Activated T-helper 2 cell treated with anti-CD3 and anti-CD28 coated beads, Interferon-gamma antibody, Interleukin-2, Interleukin-4, amounts not matched to agents 10 μg/mL and 5 μg/mL and 100 μg/mL, durations not matched to agents 14 hours and 24 hours and 36 hours (primary cell): ENCODE data around the gene TRAPPC12. TPM values are rescaled to one million over a fixed set of nuclear protein-coding genes. Genes with fewer than 3 reads are reported as not detected.
"Not testable (repeated sequence)": the region's sequence is repeated elsewhere in the genome, so short reads cannot be mapped to it uniquely, and the experiment has no call there.

Experiments
- DNase-seq: peaks from one replicate; pipeline ENCODE4 v3.0.0; 2021; ENCODE audit warnings: low spot score
- H3K27ac Mint-ChIP-seq: one replicate; pipeline ENCODE4 v1.8.0; 2021; ENCODE audit warnings: mixed read lengths
- H3K27me3 Mint-ChIP-seq: one replicate; pipeline ENCODE4 v1.8.0; 2021; ENCODE audit warnings: low read depth, mixed read lengths
- H3K36me3 Mint-ChIP-seq: one replicate; pipeline ENCODE4 v1.8.0; 2021; ENCODE audit warnings: low read depth, mixed read lengths
- H3K4me1 Mint-ChIP-seq: one replicate; pipeline ENCODE4 v1.8.0; 2021; ENCODE audit warnings: low read depth, mixed read lengths
- H3K4me3 Mint-ChIP-seq: one replicate; pipeline ENCODE4 v1.8.0; 2021; ENCODE audit warnings: low read depth, mild to moderate bottlenecking, moderate library complexity, mixed read lengths
- H3K9me3 Mint-ChIP-seq: one replicate; pipeline ENCODE4 v1.8.0; 2021; ENCODE audit warnings: mixed read lengths
- intact Hi-C: fragments of 100-400 bp; cut with micrococcal nuclease; formaldehyde crosslinking; loops from one replicate; pipeline ENCODE4 v1.15.1; 2023
- total RNA-seq: library from RNA; stranded (reverse); gene quantifications from 2 replicates; pipeline ENCODE4 v1.2.3, GENCODE V29; 2022

Gene TRAPPC12
- total RNA-seq, 1 donor from 2014 or later: 84.6 TPM

DNA sequence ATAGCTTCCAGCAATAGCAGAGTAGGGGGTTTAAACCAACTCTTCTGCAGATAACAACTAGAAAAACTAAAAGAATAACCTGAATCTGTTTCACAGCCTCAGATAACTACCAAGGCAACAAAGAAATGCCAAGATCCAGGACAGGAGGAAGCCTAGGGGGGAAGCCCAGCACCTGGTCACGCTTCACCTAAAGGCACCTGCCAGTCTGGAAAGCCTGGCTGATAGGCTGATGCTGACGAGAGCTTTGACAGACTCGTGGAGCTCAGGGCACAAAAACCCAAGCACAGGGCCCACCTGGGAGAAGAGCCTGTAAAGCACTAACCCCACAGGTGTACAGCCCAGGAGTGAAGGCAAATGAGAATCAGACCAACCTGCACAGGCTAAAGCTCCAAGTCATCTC lies 24.5 kb upstream of the TRAPPC12 start:
- intact Hi-C loops: no loop called here
- Mint-ChIP-seq H3K27me3 (no peaks in the 10 kb centered on the region), H3K9me3 (peaks cover 28% of the 10 kb centered on the region), H3K36me3 (peaks cover 50% of the 10 kb centered on the region), H3K27ac (no peak overlapping the region), H3K4me1 (peaks cover 4% of the 10 kb centered on the region), H3K4me3 (no peak overlapping the region)
- no peak for DNase-seq

DNA sequence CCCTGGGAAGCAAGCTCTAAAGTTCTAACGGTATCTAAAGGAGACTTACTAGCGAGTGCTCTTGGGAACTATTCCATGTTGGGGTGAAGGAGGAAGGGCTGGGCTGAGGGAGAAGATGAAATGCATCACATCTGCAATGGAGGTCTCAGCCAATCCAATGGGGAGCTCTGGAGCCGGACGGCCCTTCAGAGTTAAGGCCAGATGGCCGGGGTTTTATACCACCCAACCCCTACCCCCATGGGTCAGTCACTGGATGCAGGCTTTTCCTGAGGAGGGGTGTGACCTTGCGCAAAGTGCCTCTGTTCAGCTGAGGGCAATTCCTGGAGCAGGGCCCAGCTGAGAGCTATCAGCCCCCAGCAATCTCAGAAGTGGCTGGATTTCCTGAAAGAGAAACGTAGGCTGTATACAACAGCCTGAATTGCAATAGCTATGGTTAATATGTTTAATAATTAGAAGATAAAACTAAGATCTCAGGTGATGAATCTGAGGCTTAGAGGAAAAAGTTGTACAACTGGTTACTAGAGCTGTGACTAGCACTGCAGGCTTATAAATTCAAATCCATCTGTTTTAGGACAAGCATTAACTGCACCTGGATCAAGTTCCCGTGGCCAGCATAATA lies 23.4 kb upstream of the TRAPPC12 start:
- Mint-ChIP-seq H3K36me3 (peaks cover 39% of the 10 kb centered on the region), H3K27me3 (no peaks in the 10 kb centered on the region), H3K27ac (no peak overlapping the region), H3K4me3 (no peak overlapping the region), H3K9me3 (peaks cover 20% of the 10 kb centered on the region), H3K4me1 (peaks cover 4% of the 10 kb centered on the region)
- intact Hi-C loops: no loop called here
- no peak for DNase-seq

DNA sequence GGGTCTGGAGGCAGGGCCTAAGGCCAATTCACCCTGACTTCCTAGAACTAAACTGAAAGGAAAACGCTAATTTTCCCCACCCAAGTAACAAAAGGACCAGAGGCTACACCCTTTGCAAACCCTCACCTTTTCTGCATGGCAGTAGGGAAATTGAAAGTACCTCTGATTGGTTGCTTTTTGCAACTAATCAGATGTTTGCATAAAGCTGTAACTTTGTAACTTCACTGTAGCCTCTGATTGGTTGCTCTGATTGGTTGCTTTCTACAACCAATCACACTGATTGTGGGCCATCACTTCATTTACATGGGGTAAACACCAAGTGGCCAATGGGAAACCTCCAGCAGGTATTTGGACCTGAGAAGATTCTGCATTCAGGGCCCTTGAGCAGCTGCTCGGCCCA lies 22.7 kb upstream of the TRAPPC12 start:
- Mint-ChIP-seq H3K9me3 (peaks cover 14% of the 10 kb centered on the region), H3K27me3 (no peaks in the 10 kb centered on the region), H3K4me1 (peaks cover 4% of the 10 kb centered on the region), H3K4me3 (no peak overlapping the region), H3K27ac (no peak overlapping the region), H3K36me3 (peaks cover 32% of the 10 kb centered on the region)
- intact Hi-C loops: no loop called here
- no peak for DNase-seq

DNA sequence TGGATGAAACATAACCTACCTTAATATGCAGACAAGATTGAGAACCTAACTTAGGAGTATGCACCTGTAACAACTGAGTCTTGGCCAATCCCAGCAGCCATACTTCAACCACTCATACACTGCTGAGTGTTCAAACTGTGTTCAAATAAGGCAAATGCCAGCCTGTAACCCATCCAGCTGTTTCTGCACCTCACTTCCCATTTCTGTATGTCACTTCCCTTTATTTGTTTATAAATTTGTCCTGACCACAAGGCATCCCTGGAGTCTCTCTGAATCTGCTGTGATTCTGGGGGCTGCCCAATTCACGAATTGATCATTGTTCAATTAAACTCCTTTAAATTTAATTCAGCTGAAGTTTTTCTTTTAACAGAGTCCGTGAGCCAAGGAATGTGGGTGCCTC lies 22.0 kb upstream of the TRAPPC12 start:
- H3K27me3 Mint-ChIP-seq, H3K27ac Mint-ChIP-seq, intact Hi-C loops, H3K4me1 Mint-ChIP-seq, DNase-seq, H3K4me3 Mint-ChIP-seq: not testable (repeated sequence)
- Mint-ChIP-seq H3K36me3 (peaks cover 27% of the 10 kb centered on the region), H3K9me3 (peaks cover 11% of the 10 kb centered on the region)

DNA sequence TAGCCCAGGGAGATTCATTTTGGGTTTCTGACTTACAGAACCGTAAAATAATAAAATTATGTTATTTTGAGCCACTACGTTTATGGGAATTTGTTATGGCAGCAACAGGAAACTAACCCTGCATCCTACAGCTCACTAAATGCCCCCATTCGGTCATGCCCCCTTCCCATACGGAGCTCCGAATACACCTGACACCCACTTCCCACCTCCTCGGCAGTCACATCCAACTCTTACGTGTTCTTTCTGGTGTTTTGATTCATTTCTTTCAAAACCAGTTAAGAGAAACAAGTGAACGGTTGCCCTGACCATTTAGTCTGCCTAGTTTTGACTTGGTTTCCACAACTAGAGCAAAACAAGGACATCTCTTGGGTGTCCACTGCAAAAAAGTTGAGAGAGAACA lies 21.6 kb upstream of the TRAPPC12 start:
- DNase-seq: no peak
- intact Hi-C loops: no loop called here
- no peaks in the 10 kb centered on the region for H3K27me3 Mint-ChIP-seq
- H3K27ac Mint-ChIP-seq: no peak overlapping the region
- peaks cover 9% of the 10 kb centered on the region for H3K4me1 Mint-ChIP-seq
- H3K9me3 Mint-ChIP-seq: peaks cover 9% of the 10 kb centered on the region
- peaks cover 22% of the 10 kb centered on the region for H3K36me3 Mint-ChIP-seq
- H3K4me3 Mint-ChIP-seq: no peak overlapping the region

DNA sequence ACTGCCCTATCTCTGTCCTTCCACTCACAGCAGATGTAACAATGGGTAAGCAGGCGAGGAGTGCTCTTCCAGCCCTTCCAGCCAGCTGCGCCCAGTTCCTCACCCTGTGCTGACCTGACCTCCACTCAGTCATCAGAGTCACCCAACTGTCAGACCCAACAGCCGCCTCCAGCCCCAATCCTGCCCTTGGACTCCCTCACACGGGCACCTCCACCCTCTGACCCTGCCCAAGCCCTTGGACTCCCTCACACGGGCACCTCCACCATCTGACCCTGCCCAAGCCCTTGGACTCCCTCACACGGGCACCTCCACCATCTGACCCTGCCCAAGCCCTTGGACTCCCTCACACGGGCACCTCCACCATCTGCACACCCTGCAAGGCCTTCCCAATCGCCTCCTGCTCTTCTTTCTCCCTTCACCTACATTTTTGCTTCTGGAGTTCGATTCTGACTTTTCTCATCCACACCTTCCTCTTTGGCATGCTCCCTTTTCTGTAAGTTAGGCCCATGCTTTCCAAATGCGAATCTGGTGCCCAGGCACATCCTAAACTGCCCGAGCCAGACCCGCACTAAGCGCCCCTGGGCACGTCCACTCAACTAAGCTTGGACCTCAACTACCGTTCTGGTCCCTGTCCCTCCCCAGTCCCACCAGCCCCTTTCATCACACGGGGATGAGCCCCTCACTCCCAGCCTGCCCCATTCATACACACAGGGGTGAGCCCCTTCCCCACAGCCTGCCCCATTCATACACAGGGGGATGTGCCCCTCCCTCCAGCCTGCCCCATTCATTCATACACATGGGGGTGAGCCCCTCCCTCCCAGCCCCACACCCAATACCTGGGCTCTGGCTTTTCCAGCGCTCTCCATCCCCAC lies 17.7 kb upstream of the TRAPPC12 start:
- H3K9me3 Mint-ChIP-seq: no peaks in the 10 kb centered on the region
- no peak overlapping the region for H3K4me3 Mint-ChIP-seq
- no peaks in the 10 kb centered on the region for H3K27me3 Mint-ChIP-seq
- H3K36me3 Mint-ChIP-seq: peaks cover 4% of the 10 kb centered on the region
- no peak overlapping the region for H3K27ac Mint-ChIP-seq
- intact Hi-C loops: no loop called here
- H3K4me1 Mint-ChIP-seq: peaks cover 14% of the 10 kb centered on the region
- DNase-seq: no peak

GRCh38 chr2:3365219-3365618 lies 14.3 kb upstream of the TRAPPC12 start:
- intact Hi-C loops: no loop called here

GRCh38 chr2:3368261-3368722 lies 11.2 kb upstream of the TRAPPC12 start:
- Mint-ChIP-seq H3K36me3 (peaks cover 7% of the 10 kb centered on the region), H3K4me1 (peaks cover 8% of the 10 kb centered on the region), H3K9me3 (no peaks in the 10 kb centered on the region), H3K27me3 (no peaks in the 10 kb centered on the region), H3K27ac (no peak overlapping the region), H3K4me3 (no peak overlapping the region)
- no peak for DNase-seq
- intact Hi-C loops: no loop called here

More at GRCh38 chr2:3365219-3365618, 14.3 kb upstream of the TRAPPC12 start:
- DNase-seq: no peak
- Mint-ChIP-seq H3K9me3 (no peaks in the 10 kb centered on the region), H3K4me1 (peaks cover 14% of the 10 kb centered on the region), H3K36me3 (peaks cover 7% of the 10 kb centered on the region), H3K27me3 (no peaks in the 10 kb centered on the region), H3K27ac (no peak overlapping the region), H3K4me3 (no peak overlapping the region)

DNA sequence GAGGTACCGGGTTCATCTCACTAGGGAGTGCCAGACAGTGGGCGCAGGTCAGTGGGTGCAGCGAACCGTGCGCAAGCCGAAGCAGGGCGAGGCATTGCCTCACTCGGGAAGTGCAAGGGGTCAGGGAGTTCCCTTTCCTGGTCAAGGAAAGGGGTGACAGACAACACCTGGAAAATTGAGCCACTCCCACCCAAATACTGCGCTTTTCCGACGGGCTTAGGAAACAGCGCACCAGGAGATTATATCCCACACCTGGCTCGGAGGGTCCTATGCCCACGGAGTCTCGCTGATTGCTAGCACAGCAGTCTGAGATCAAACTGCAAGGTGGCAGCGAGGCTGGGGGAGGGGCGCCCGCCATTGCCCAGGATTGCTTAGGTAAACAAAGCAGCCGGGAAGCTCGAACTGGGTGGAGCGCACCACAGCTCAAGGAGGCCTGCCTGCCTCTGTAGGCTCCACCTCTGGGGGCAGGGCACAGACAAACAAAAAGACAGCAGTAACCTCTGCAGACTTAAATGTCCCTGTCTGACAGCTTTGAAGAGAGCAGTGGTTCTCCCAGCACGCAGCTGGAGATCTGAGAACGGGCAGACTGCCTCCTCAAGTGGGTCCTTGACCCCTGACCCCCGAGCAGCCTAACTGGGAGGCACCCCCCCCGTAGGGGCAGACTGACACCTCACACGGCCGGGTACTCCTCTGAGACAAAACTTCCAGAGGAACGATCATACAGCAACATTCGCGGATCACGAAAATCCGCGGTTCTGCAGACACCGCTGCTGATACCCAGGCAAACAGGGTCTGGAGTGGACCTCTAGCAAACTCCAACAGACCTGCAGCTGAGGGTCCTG lies 9.9 kb upstream of the TRAPPC12 start:
- DNase-seq, H3K4me1 Mint-ChIP-seq, H3K9me3 Mint-ChIP-seq, H3K27ac Mint-ChIP-seq, H3K27me3 Mint-ChIP-seq, H3K4me3 Mint-ChIP-seq, intact Hi-C loops, H3K36me3 Mint-ChIP-seq: not testable (repeated sequence)

DNA sequence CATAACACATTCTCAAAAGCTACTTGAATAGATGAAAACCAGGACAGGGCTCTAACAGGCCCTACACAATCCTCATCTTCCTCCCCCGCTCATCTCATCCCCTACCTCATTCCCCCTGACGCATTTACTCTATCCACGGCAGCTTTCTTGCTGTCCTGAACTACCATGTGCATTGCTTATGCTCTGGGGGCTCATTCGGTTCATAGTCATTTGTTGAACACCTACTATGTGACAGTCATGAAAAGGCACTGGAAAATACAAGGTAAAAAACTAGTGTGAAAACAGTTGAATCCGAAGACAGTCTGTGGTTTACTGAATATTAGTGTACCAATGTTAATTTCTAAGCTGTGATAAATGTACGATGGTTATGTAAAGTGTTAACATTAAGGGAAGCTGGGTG lies 2.7 kb upstream of the TRAPPC12 start:
- intact Hi-C loops: loop anchor here (1.0 kb wide), 4 partner anchors 142 to 198 kb away; partner anchors contain the start of genes ADI1, RNASEH1 and RPS7
- DNase-seq: no peak
- peak overlapping the region; percentile 97 for H3K27ac Mint-ChIP-seq
- peaks cover 26% of the 10 kb centered on the region for H3K4me1 Mint-ChIP-seq
- H3K4me3 Mint-ChIP-seq: peak overlapping the region; percentile 97
- no peaks in the 10 kb centered on the region for H3K9me3 Mint-ChIP-seq
- H3K27me3 Mint-ChIP-seq: no peaks in the 10 kb centered on the region
- peaks cover 29% of the 10 kb centered on the region for H3K36me3 Mint-ChIP-seq

DNA sequence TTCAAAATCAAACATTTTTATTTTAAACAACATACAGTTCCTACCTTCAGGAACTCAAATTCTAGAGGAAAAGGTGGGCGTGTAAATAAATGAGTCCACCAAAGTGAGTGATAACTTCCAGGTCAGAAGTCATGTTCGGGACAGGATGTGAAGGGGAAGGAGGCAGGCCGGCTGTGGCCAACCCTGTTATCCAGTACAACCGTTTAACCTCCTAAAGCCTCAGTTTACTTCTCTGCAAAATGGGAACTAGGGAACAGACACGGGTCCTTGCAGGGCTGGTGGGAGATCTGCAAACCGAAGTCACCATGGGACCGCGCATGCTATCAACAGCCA lies 2.2 kb upstream of the TRAPPC12 start:
- intact Hi-C loops: loop anchor here (1.0 kb wide), 4 partner anchors 142 to 198 kb away; partner anchors contain the start of genes ADI1, RNASEH1 and RPS7
- no peaks in the 10 kb centered on the region for H3K27me3 Mint-ChIP-seq
- peaks cover 27% of the 10 kb centered on the region for H3K4me1 Mint-ChIP-seq
- peak overlapping the region; percentile 97 for H3K4me3 Mint-ChIP-seq
- H3K9me3 Mint-ChIP-seq: no peaks in the 10 kb centered on the region
- peak overlapping the region; percentile 97 for H3K27ac Mint-ChIP-seq
- peaks cover 31% of the 10 kb centered on the region for H3K36me3 Mint-ChIP-seq
- DNase-seq: no peak

GRCh38 chr2:3377612-3378432 lies 1.7 kb upstream of the TRAPPC12 start, which contains the start of gene EIPR1:
TSS of gene EIPR1 (minus strand) at chr2:3377818. CDS start at chr2:3377689, 129 bp downstream.
- Mint-ChIP-seq H3K27me3 (no peaks in the 10 kb centered on the region), H3K4me1 (peaks cover 27% of the 10 kb centered on the region), H3K27ac (peak within 1 kb of the TSS; percentile 97), H3K9me3 (no peaks in the 10 kb centered on the region), H3K36me3 (peaks cover 31% of the 10 kb centered on the region), H3K4me3 (peak within 1 kb of the TSS; percentile 97)
- intact Hi-C loops: loop anchor here (1.0 to 2.0 kb wide), 5 partner anchors 141 to 765 kb away; partner anchors contain the start of genes ADI1, RNASEH1 and RPS7
- peak; percentile 96 for DNase-seq
